Left lung (tissue), 10 donors: ENCODE results near the gene AKAP8. TPM values are rescaled to one million over a fixed set of nuclear protein-coding genes. Genes with fewer than 3 reads are reported as not detected.

Experiments
- ATAC-seq: fragments of 200-7000 bp; cut with Tn5 transposase; one replicate; pipeline ENCODE4 v1.9.1; 2020; ENCODE audit warnings: moderate library complexity
- DNase-seq, 4 donors: peaks; one replicate each; pipeline ENCODE4 v3.0.0-alpha.2; 2013 to 2020
- H3K27ac ChIP-seq, 2 donors: fragments of 200-600 bp; sonication (generic) in 1 of 2; one replicate each; pipeline versions ENCODE4 v1.5.0 to v1.8.0; 2020 to 2021
- H3K27me3 ChIP-seq, 2 donors: fragments of 200-600 bp; sonication (generic) in 1 of 2; one replicate each; pipeline versions ENCODE4 v1.5.0 to v1.8.0; 2020 to 2021
- H3K36me3 ChIP-seq, 2 donors: fragments of 200-600 bp; sonication (generic) in 1 of 2; one replicate each; pipeline versions ENCODE4 v1.5.0 to v1.8.0; 2020 to 2021
- H3K4me1 ChIP-seq, 2 donors: fragments of 200-600 bp; one replicate each; pipeline ENCODE4 v1.8.0; 2021
- H3K4me3 ChIP-seq, 2 donors: fragments of 200-600 bp; sonication (generic) in 1 of 2; one replicate each; pipeline versions ENCODE4 v1.5.0 to v1.8.0; 2020 to 2021; ENCODE audit warnings: mild to moderate bottlenecking in 1 of 2
- H3K9me3 ChIP-seq, 2 donors: fragments of 200-600 bp; sonication (generic) in 1 of 2; one replicate each; pipeline versions ENCODE4 v1.5.0 to v1.8.0; 2020 to 2021
- intact Hi-C, 2 donors: fragments of 100-400 bp; cut with DNase I; formaldehyde crosslinking; loops; one replicate each; pipeline versions ENCODE4 v1.11.2 to v1.14.2; 2022
- polyA plus RNA-seq, 6 donors: library from polyadenylated mRNA; unstranded; fragments of 120-200 nt; gene quantifications; one replicate each; pipeline ENCODE4 v1.2.1, GENCODE V29; 2013; ENCODE audit not compliant: insufficient read length in 6 of 6
- total RNA-seq, 2 donors: library from RNA; stranded (reverse); fragmentation: NEBNext Ultra II Directional; extraction: Animal tissue kit (Norgen Biotek cat#: 25700); gene quantifications; one replicate each; pipeline ENCODE4 v1.2.1, GENCODE V29; 2021
- TF ChIP-seq, protein P1 (sequence below), 2 donors: fragments of 200-600 bp; sonication (generic) in 1 of 2; IDR thresholded peaks; one replicate each; pipeline versions ENCODE4 v1.5.0 to v1.8.0; 2021; ENCODE audit warnings: antibody characterized with exemption in 2 of 2
- donor health status: DM: no; HTN: yes; CAD: no.
- donor health status: DM: no; HTN: no; CAD: no.

The AKAP8 gene
- total and polyA plus RNA-seq, 8 donors, result 19.5 to 36.8 (median 31.4) TPM

DNA sequence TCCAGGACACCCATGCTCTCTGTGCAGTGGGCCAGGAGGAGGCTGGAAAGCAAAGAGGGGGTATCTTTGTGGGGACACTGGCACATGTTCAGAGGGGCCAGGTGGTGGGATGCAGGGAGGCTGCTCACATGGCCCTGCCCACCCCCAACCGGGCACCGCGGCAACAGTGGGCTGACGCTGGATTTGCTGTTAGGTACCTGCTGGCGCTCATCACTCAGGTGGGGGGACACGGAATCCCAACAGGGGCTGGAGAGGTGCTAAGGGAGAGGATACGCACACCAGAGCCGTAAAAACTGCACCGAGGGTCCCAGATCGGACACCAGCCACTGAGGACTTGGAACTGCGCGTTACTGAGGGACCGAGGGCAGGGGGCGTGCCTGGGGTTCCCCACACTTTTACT, 20.0 kb upstream of the AKAP8 start:
- DNase-seq (no peak), ATAC-seq (no peak)
- H3K36me3 ChIP-seq, result peaks cover 0 to 88% of the 10 kb centered on the region in 2 donors

DNA sequence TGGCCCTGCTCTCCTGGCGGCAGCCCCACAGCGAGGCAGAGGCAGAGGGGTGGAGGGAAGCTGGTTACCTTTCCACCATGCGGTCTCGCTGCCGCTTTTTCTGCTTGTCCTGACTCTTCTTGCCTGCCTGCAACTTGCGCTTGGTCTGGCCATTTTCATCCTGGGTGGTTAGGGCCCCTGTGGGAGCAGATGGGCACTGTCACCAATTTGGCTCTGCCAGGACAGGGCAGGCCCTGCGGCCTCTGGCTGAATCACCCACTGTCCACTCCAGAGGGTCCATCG, 19.6 kb upstream of the AKAP8 start:
- Histone ChIP-seq H3K27ac (no peak overlapping the region), H3K4me1 (peaks cover 0 to 3% of the 10 kb centered on the region in 2 donors), H3K4me3 (no peak overlapping the region), H3K27me3 (no peaks in the 10 kb centered on the region), H3K36me3 (peaks cover 0 to 91% of the 10 kb centered on the region in 2 donors), H3K9me3 (no peaks in the 10 kb centered on the region)
- TF ChIP-seq, protein P1, sequence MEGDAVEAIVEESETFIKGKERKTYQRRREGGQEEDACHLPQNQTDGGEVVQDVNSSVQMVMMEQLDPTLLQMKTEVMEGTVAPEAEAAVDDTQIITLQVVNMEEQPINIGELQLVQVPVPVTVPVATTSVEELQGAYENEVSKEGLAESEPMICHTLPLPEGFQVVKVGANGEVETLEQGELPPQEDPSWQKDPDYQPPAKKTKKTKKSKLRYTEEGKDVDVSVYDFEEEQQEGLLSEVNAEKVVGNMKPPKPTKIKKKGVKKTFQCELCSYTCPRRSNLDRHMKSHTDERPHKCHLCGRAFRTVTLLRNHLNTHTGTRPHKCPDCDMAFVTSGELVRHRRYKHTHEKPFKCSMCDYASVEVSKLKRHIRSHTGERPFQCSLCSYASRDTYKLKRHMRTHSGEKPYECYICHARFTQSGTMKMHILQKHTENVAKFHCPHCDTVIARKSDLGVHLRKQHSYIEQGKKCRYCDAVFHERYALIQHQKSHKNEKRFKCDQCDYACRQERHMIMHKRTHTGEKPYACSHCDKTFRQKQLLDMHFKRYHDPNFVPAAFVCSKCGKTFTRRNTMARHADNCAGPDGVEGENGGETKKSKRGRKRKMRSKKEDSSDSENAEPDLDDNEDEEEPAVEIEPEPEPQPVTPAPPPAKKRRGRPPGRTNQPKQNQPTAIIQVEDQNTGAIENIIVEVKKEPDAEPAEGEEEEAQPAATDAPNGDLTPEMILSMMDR (IDR thresholded peaks at IDR 0.05), result no peak
- DNase-seq (no peak), ATAC-seq (no peak)
- intact Hi-C loops, result no loop called here

More for the DNA sequence above, 20.0 kb upstream of the AKAP8 start:
- TF ChIP-seq, protein P1 (IDR thresholded peaks at IDR 0.05), result no peak
- intact Hi-C loops, result no loop called here
- no peaks in the 10 kb centered on the region for H3K9me3 ChIP-seq
- no peak overlapping the region for H3K4me3 ChIP-seq
- peaks cover 0 to 8% of the 10 kb centered on the region in 2 donors for H3K4me1 ChIP-seq
- no peaks in the 10 kb centered on the region for H3K27me3 ChIP-seq
- H3K27ac ChIP-seq, result no peak overlapping the region

DNA sequence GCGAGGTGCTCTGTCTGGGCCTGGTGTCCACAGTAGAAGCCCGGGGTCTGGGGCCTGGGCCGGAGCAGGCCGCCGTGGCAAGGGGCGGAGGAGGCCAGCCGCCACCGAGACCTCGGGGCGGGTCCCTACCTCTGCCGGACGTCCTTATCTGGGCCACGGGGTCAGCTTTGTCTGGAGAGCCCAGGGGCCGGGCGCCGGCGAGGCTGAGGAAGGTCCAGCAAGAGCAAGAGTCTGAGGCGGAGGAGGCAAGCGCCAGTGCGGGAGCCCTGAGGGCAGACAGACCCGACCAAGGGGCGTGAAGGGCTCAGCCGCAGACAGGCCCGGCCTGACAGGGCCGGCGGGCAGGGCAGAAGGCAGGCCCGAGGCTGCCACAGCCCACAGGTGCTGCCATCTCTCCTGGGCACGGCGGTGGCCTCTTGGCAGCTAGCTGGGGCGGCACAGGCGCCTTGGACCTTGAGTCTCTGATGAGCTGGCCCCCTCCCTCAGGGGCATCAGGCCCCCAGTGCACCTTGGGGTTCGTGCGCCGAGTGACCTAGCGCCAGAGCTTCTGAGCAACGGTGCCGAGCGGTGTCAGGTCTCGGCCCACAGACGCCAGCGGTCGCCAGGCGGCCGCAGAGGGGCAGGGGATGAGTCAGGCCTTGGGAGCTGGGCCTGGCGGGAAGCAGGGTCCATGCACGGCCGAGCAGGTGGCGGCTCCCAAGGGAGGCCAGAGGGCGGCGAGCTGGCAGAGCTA, 19.1 kb upstream of the AKAP8 start:
- no peak overlapping the region for H3K27ac ChIP-seq
- H3K4me1 ChIP-seq, result no peaks in the 10 kb centered on the region
- intact Hi-C loops, result no loop called here
- TF ChIP-seq, protein P1 (IDR thresholded peaks at IDR 0.05), result no peak
- H3K4me3 ChIP-seq, result no peak overlapping the region
- no peak for ATAC-seq
- peak in 1 of 4 donors; percentile 73 for DNase-seq
- H3K27me3 ChIP-seq, result no peaks in the 10 kb centered on the region
- no peaks in the 10 kb centered on the region for H3K9me3 ChIP-seq
- peaks cover 0 to 94% of the 10 kb centered on the region in 2 donors for H3K36me3 ChIP-seq

DNA sequence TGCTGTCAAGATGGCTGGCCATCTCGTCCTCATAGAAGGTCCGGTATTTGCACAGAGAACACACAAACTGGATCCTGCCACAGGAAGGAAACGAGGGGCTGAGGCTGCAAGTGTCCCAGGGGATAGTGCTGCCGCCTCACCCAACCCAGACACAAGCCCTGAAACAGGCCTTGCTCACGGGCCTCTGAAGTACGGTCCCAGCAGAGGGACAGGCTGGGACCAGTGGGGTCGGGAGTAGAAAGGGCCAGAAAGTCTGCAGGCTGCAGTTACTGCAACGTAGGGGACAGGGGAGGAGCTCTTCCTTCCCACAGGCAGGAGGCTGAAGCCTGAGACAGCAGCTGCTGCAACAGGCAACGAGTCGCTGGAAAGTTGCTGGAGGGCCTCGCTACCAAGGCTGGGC, 18.2 kb upstream of the AKAP8 start:
- intact Hi-C loops, result no loop called here
- H3K36me3 ChIP-seq, result peaks cover 0 to 92% of the 10 kb centered on the region in 2 donors

DNA sequence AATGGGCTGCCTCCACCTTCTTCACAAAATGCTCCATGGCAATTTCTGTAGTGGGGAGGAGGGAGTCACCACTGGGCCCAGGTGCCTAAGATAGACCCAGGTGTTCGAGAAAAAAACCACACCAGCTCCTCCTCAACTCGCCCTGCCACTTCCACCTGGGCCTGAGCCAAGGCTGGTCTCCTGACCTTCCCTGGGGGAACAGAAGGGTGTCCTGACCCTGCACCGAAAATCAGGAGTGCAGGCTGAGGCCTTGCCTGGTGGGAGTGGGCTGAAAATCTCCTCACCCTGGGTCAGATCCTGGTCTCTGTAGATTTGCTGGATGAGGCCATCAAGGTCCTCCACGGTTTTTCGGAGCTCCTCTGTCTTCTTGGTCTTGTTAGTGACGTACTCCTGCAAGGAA, 17.6 kb upstream of the AKAP8 start:
- Histone ChIP-seq H3K4me3 (no peak overlapping the region), H3K36me3 (peaks cover 0 to 92% of the 10 kb centered on the region in 2 donors), H3K27me3 (no peaks in the 10 kb centered on the region), H3K27ac (no peak overlapping the region), H3K4me1 (no peaks in the 10 kb centered on the region), H3K9me3 (no peaks in the 10 kb centered on the region)
- intact Hi-C loops, result no loop called here
- no peak for DNase-seq
- no peak for ATAC-seq
- TF ChIP-seq, protein P1 (IDR thresholded peaks at IDR 0.05), result no peak

More for the DNA sequence above, 18.2 kb upstream of the AKAP8 start:
- no peak overlapping the region for H3K27ac ChIP-seq
- no peaks in the 10 kb centered on the region for H3K27me3 ChIP-seq
- H3K9me3 ChIP-seq, result no peaks in the 10 kb centered on the region
- H3K4me3 ChIP-seq, result no peak overlapping the region
- ATAC-seq (no peak), DNase-seq (no peak)
- no peaks in the 10 kb centered on the region for H3K4me1 ChIP-seq
- TF ChIP-seq, protein P1 (IDR thresholded peaks at IDR 0.05), result no peak
